Left colon (tissue), 2 donors: ENCODE data around the gene AKT1. TPM values are rescaled to one million over a fixed set of nuclear protein-coding genes. Genes with fewer than 3 reads are reported as not detected.
A peak's percentile ranks its signal among the peaks of the same experiment; 100 is the strongest.

Experiments
- ATAC-seq: fragments of 200-7000 bp; cut with Tn5 transposase; one replicate; pipeline ENCODE4 v1.9.1; 2020; ENCODE audit warnings: mild to moderate bottlenecking, moderate library complexity
- DNase-seq, 2 donors: peaks; one replicate each; pipeline ENCODE4 v3.0.0-alpha.2; 2020
- intact Hi-C, 2 donors: fragments of 100-400 bp; cut with DNase I in 1 of 2; cut with micrococcal nuclease in 1 of 2; formaldehyde crosslinking; loops; one replicate each; pipeline versions ENCODE4 v1.11.2 to v1.14.0; 2022; cut with DNase I, micrococcal nuclease
- total RNA-seq, 2 donors: library from RNA; stranded (reverse); fragmentation: NEBNext Ultra II Directional; extraction: Animal tissue kit (Norgen Biotek cat#: 25700); gene quantifications; one replicate each; pipeline ENCODE4 v1.2.1, GENCODE V29; 2021
- donor health status: DM: no; HTN: no; CAD: no.
- donor health status: DM: yes; HTN: yes; CAD: no.

AKT1 gene
- total RNA-seq, 2 donors from 2014 or later: 132 to 135 TPM

- no peak for ATAC-seq
- no peak for DNase-seq
- intact Hi-C loops: no loop called here
Measured at GRCh38 chr14:104750056-104750752, 45.3 kb downstream of the AKT1 start.

- intact Hi-C loops: no loop called here
- peak; percentile 33 for ATAC-seq
- DNase-seq: peak; percentile 66 to 77
Measured at GRCh38 chr14:104749111-104749649, 46.4 kb downstream of the AKT1 start.

GRCh38 chr14:104747876-104748275 is 47.7 kb downstream of the AKT1 start:
- DNase-seq: no peak
- intact Hi-C loops: no loop called here
- no peak for ATAC-seq

GRCh38 chr14:104746934-104747481 is 48.5 kb downstream of the AKT1 start:
- DNase-seq (peak in 1 of 2 donors; percentile 60), ATAC-seq (peak; percentile 61)
- intact Hi-C loops: no loop called here

- DNase-seq: no peak
- intact Hi-C loops: no loop called here
- no peak for ATAC-seq
Measured at GRCh38 chr14:104746071-104746545, 49.4 kb downstream of the AKT1 start.

- intact Hi-C loops: no loop called here
- ATAC-seq (no peak), DNase-seq (no peak)
Measured at GRCh38 chr14:104745431-104745830, 50.1 kb downstream of the AKT1 start.

- DNase-seq (no peak), ATAC-seq (no peak)
- intact Hi-C loops: no loop called here
Measured at GRCh38 chr14:104744484-104744883, 51.1 kb downstream of the AKT1 start.

- intact Hi-C loops: no loop called here
- ATAC-seq: no peak
- no peak for DNase-seq
Measured at GRCh38 chr14:104743461-104744380, 51.8 kb downstream of the AKT1 start.

GRCh38 chr14:104742586-104743455 is 52.7 kb downstream of the AKT1 start:
- ATAC-seq: no peak
- no peak for DNase-seq
- intact Hi-C loops: no loop called here

GRCh38 chr14:104741803-104742251 is 53.7 kb downstream of the AKT1 start:
- no peak for DNase-seq
- ATAC-seq: no peak
- intact Hi-C loops: no loop called here

- ATAC-seq (no peak), DNase-seq (no peak)
- intact Hi-C loops: no loop called here
Measured at GRCh38 chr14:104741108-104741802, 54.3 kb downstream of the AKT1 start.

- ATAC-seq (peak; percentile 69), DNase-seq (no peak)
- intact Hi-C loops: no loop called here
Measured at GRCh38 chr14:104739546-104740516, 55.7 kb downstream of the AKT1 start.

GRCh38 chr14:104739026-104739425 is 56.5 kb downstream of the AKT1 start:
- intact Hi-C loops: no loop called here
- DNase-seq (no peak), ATAC-seq (no peak)

GRCh38 chr14:104738375-104739019 is 57.1 kb downstream of the AKT1 start:
- intact Hi-C loops: no loop called here
- no peak for DNase-seq

GRCh38 chr14:104735830-104736642 is 59.5 kb downstream of the AKT1 start:
- ATAC-seq: no peak
- intact Hi-C loops: no loop called here
- DNase-seq: peak in 1 of 2 donors; percentile 53

More at GRCh38 chr14:104738375-104739019, 57.1 kb downstream of the AKT1 start:
- no peak for ATAC-seq
